GM23338 (cell line): ENCODE data around the gene TREML2. TPM values are rescaled to one million over a fixed set of nuclear protein-coding genes. Genes with fewer than 3 reads are reported as not detected.

ENCODE experiments used
- ATAC-seq: fragments of 200-7000 bp; cut with Tn5 transposase; 3 replicates; pipeline ENCODE4 v1.9.1; 2020
- DNase-seq: peaks from one replicate; pipeline ENCODE4 v3.0.0-alpha.2; 2015; ENCODE audit warnings: low spot score
- H2AFZ ChIP-seq: fragments of 200-600 bp; sonication (generic); 2 replicates; pipeline ENCODE4 v1.8.0; 2016; ENCODE audit warnings: antibody characterized with exemption, mild to moderate bottlenecking, moderate library complexity
- H3F3A ChIP-seq: fragments of 200-600 bp; sonication (generic); replicated peaks from 2 replicates; pipeline ENCODE4 v1.8.0; 2017; ENCODE audit warnings: antibody characterized with exemption, mixed run types, low read depth
- H3K27ac ChIP-seq: fragments of 200-600 bp; sonication (generic); 2 replicates; pipeline ENCODE4 v1.6.1; 2016; ENCODE audit warnings: low read depth
- H3K27me3 ChIP-seq: fragments of 200-600 bp; sonication (generic); 2 replicates; pipeline ENCODE4 v1.8.0; 2016; ENCODE audit warnings: mild to moderate bottlenecking, mixed run types, moderate library complexity; ENCODE audit not compliant: insufficient read depth
- H3K36me3 ChIP-seq: fragments of 200-600 bp; sonication (generic); 2 replicates; pipeline ENCODE4 v1.8.0; 2016; ENCODE audit warnings: mild to moderate bottlenecking; ENCODE audit not compliant: insufficient read depth
- H3K4me1 ChIP-seq: fragments of 200-600 bp; sonication (generic); 2 replicates; pipeline ENCODE4 v1.8.0; 2016; ENCODE audit warnings: mild to moderate bottlenecking, moderate library complexity; ENCODE audit not compliant: insufficient read depth
- H3K4me2 ChIP-seq: fragments of 200-600 bp; sonication (generic); 2 replicates; pipeline ENCODE4 v1.7.1; 2017; ENCODE audit warnings: mixed run types
- H3K4me3 ChIP-seq: fragments of 200-600 bp; sonication (generic); 2 replicates; pipeline ENCODE4 v1.6.1; 2016; ENCODE audit warnings: mixed run types
- H3K79me2 ChIP-seq: fragments of 200-600 bp; sonication (generic); replicated peaks from 2 replicates; pipeline ENCODE4 v1.8.0; 2017; ENCODE audit warnings: mild to moderate bottlenecking; ENCODE audit not compliant: insufficient read depth
- H3K9me2 ChIP-seq: fragments of 200-600 bp; sonication (generic); 2 replicates; pipeline ENCODE4 v1.8.0; 2017; ENCODE audit not compliant: insufficient read depth
- H4K20me1 ChIP-seq: fragments of 200-600 bp; sonication (generic); replicated peaks from 2 replicates; pipeline ENCODE4 v1.8.0; 2017; ENCODE audit warnings: mild to moderate bottlenecking; ENCODE audit not compliant: insufficient read depth
- H3K27ac Mint-ChIP-seq: 2 replicates; pipeline ENCODE4 v1.8.0; 2020; ENCODE audit warnings: inconsistent platforms, mild to moderate bottlenecking, moderate library complexity, mixed read lengths
- H3K27me3 Mint-ChIP-seq: 3 replicates; pipeline ENCODE4 v1.8.0; 2022; ENCODE audit warnings: low read depth, mild to moderate bottlenecking, moderate library complexity, mixed read lengths, inconsistent platforms; ENCODE audit not compliant: insufficient read depth, poor library complexity
- H3K36me3 Mint-ChIP-seq: 3 replicates; pipeline ENCODE4 v1.8.0; 2021; ENCODE audit warnings: low read depth, mild to moderate bottlenecking, inconsistent platforms, moderate library complexity, mixed read lengths
- H3K4me1 Mint-ChIP-seq: 3 replicates; pipeline ENCODE4 v1.8.0; 2020; ENCODE audit warnings: mild to moderate bottlenecking, inconsistent platforms, mixed read lengths
- H3K4me3 Mint-ChIP-seq: 3 replicates; pipeline ENCODE4 v1.8.0; 2021; ENCODE audit warnings: moderate library complexity, mild to moderate bottlenecking, inconsistent platforms, mixed read lengths
- H3K9me3 Mint-ChIP-seq: 3 replicates; pipeline ENCODE4 v1.8.0; 2020; ENCODE audit warnings: moderate library complexity, mild to moderate bottlenecking, inconsistent platforms, mixed read lengths
- EZH2phosphoT487 ChIP-seq: fragments of 200-600 bp; sonication (generic); IDR thresholded peaks from one replicate; pipeline ENCODE4 v1.8.1; 2018; ENCODE audit warnings: antibody characterized with exemption; ENCODE audit not compliant: unreplicated experiment
- NANOG ChIP-seq: IDR thresholded peaks from 2 replicates; pipeline ENCODE4 v1.6.1; 2016; ENCODE audit warnings: antibody characterized with exemption, borderline replicate concordance
- POLR2AphosphoS5 ChIP-seq: IDR thresholded peaks from 2 replicates; pipeline ENCODE4 v1.6.1; 2016; ENCODE audit warnings: antibody characterized with exemption, low read depth
- ZNF114 ChIP-seq: fragments of 250-450 bp; sonication (Bioruptor Pico); IDR thresholded peaks from 2 replicates; pipeline ENCODE4 v1.5.0; 2020; ENCODE audit warnings: mild to moderate bottlenecking, moderate library complexity
- polyA plus RNA-seq: library from polyadenylated mRNA; unstranded; fragments of >200 nt; fragmentation: Nextera tagmentation; extraction: Ambion mirVana; gene quantifications from 2 replicates; pipeline ENCODE4 v1.2.1, GENCODE V29; 2016
- total RNA-seq: library from RNA; depleted of rRNA; stranded (reverse); fragments of >200 nt; shearing (Covaris generic); gene quantifications from 2 replicates; pipeline ENCODE4 v1.2.3, GENCODE V29; 2014
- TF ChIP-seq, protein P1 (sequence below): fragments of 250-450 bp; sonication (Bioruptor Pico); IDR thresholded peaks from 2 replicates; pipeline ENCODE4 v1.5.0; 2020; ENCODE audit warnings: mild to moderate bottlenecking, moderate library complexity
- TF ChIP-seq, protein P2 (sequence below): IDR thresholded peaks from one replicate; pipeline ENCODE4 v1.6.1; 2018; ENCODE audit warnings: antibody characterized with exemption; ENCODE audit not compliant: unreplicated experiment
- TF ChIP-seq, protein P3 (sequence below): IDR thresholded peaks from 2 replicates; pipeline ENCODE4 v1.6.1; 2016; ENCODE audit warnings: antibody characterized with exemption

TREML2 gene
- total and polyA plus RNA-seq, 2 experiments from 2014 or later: 0.07 TPM; not detected in 1

DNA sequence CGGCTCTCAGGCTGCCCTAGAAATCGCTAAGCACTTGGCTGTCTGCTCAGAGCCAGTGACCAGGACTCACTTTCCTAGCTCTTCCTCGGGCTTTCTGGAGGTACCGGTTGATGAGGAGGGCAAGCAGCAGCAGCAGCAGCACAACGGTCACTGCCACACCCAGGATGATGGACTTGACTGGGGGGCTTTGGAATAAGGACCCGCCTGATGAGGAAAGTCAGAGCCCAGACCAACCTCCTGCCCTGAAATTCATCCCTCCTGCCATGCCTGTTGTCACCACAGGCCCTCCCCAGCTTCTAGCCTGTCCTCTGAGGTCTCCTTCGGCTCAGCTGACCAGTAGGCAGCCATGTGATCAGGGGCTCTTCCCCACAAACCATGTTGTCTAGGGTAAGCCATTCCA lies 16.2 kb downstream of the TREML2 start:
- Mint-ChIP-seq H3K4me1 (peaks cover 9% of the 10 kb centered on the region), H3K27me3 (peaks cover 2% of the 10 kb centered on the region), H3K4me3 (no peak overlapping the region), H3K27ac (no peak overlapping the region), H3K36me3 (peaks cover 10% of the 10 kb centered on the region), H3K9me3 (peaks cover 10% of the 10 kb centered on the region)
- H3K36me3 ChIP-seq: no peaks in the 10 kb centered on the region
- H3K4me1 ChIP-seq: no peaks in the 10 kb centered on the region
- H2AFZ ChIP-seq: no peak overlapping the region
- DNase-seq (no peak), ATAC-seq (no peak)
- H3K4me2 ChIP-seq: no peak overlapping the region
- H3K9me2 ChIP-seq: 0 out of 2 replicates have a peak, but pooled peaks cover 6% of the 10 kb centered on the region
- H3K79me2 ChIP-seq: no peaks in the 10 kb centered on the region
- no peaks in the 10 kb centered on the region for H3K27me3 ChIP-seq
- H3K4me3 ChIP-seq: no peak overlapping the region
- H4K20me1 ChIP-seq: no peaks in the 10 kb centered on the region
- no peak overlapping the region for H3K27ac ChIP-seq
- H3F3A ChIP-seq: no peaks in the 10 kb centered on the region
- TF ChIP-seq, protein P1, sequence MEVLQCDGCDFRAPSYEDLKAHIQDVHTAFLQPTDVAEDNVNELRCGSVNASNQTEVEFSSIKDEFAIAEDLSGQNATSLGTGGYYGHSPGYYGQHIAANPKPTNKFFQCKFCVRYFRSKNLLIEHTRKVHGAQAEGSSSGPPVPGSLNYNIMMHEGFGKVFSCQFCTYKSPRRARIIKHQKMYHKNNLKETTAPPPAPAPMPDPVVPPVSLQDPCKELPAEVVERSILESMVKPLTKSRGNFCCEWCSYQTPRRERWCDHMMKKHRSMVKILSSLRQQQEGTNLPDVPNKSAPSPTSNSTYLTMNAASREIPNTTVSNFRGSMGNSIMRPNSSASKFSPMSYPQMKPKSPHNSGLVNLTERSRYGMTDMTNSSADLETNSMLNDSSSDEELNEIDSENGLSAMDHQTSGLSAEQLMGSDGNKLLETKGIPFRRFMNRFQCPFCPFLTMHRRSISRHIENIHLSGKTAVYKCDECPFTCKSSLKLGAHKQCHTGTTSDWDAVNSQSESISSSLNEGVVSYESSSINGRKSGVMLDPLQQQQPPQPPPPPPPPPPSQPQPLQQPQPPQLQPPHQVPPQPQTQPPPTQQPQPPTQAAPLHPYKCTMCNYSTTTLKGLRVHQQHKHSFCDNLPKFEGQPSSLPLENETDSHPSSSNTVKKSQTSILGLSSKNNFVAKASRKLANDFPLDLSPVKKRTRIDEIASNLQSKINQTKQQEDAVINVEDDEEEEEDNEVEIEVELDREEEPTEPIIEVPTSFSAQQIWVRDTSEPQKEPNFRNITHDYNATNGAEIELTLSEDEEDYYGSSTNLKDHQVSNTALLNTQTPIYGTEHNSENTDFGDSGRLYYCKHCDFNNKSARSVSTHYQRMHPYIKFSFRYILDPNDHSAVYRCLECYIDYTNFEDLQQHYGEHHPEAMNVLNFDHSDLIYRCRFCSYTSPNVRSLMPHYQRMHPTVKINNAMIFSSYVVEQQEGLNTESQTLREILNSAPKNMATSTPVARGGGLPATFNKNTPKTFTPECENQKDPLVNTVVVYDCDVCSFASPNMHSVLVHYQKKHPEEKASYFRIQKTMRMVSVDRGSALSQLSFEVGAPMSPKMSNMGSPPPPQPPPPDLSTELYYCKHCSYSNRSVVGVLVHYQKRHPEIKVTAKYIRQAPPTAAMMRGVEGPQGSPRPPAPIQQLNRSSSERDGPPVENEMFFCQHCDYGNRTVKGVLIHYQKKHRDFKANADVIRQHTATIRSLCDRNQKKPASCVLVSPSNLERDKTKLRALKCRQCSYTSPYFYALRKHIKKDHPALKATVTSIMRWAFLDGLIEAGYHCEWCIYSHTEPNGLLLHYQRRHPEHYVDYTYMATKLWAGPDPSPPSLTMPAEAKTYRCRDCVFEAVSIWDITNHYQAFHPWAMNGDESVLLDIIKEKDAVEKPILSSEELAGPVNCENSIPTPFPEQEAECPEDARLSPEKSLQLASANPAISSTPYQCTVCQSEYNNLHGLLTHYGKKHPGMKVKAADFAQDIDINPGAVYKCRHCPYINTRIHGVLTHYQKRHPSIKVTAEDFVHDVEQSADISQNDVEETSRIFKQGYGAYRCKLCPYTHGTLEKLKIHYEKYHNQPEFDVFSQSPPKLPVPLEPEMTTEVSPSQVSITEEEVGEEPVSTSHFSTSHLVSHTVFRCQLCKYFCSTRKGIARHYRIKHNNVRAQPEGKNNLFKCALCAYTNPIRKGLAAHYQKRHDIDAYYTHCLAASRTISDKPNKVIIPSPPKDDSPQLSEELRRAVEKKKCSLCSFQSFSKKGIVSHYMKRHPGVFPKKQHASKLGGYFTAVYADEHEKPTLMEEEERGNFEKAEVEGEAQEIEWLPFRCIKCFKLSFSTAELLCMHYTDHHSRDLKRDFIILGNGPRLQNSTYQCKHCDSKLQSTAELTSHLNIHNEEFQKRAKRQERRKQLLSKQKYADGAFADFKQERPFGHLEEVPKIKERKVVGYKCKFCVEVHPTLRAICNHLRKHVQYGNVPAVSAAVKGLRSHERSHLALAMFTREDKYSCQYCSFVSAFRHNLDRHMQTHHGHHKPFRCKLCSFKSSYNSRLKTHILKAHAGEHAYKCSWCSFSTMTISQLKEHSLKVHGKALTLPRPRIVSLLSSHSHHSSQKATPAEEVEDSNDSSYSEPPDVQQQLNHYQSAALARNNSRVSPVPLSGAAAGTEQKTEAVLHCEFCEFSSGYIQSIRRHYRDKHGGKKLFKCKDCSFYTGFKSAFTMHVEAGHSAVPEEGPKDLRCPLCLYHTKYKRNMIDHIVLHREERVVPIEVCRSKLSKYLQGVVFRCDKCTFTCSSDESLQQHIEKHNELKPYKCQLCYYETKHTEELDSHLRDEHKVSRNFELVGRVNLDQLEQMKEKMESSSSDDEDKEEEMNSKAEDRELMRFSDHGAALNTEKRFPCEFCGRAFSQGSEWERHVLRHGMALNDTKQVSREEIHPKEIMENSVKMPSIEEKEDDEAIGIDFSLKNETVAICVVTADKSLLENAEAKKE (CRISPR knock-in tag): no peak
- TF ChIP-seq EZH2phosphoT487: no peak
- TF ChIP-seq, protein P2, sequence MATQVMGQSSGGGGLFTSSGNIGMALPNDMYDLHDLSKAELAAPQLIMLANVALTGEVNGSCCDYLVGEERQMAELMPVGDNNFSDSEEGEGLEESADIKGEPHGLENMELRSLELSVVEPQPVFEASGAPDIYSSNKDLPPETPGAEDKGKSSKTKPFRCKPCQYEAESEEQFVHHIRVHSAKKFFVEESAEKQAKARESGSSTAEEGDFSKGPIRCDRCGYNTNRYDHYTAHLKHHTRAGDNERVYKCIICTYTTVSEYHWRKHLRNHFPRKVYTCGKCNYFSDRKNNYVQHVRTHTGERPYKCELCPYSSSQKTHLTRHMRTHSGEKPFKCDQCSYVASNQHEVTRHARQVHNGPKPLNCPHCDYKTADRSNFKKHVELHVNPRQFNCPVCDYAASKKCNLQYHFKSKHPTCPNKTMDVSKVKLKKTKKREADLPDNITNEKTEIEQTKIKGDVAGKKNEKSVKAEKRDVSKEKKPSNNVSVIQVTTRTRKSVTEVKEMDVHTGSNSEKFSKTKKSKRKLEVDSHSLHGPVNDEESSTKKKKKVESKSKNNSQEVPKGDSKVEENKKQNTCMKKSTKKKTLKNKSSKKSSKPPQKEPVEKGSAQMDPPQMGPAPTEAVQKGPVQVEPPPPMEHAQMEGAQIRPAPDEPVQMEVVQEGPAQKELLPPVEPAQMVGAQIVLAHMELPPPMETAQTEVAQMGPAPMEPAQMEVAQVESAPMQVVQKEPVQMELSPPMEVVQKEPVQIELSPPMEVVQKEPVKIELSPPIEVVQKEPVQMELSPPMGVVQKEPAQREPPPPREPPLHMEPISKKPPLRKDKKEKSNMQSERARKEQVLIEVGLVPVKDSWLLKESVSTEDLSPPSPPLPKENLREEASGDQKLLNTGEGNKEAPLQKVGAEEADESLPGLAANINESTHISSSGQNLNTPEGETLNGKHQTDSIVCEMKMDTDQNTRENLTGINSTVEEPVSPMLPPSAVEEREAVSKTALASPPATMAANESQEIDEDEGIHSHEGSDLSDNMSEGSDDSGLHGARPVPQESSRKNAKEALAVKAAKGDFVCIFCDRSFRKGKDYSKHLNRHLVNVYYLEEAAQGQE: no peak
- no peak for TF ChIP-seq ZNF114
- TF ChIP-seq, protein P3, sequence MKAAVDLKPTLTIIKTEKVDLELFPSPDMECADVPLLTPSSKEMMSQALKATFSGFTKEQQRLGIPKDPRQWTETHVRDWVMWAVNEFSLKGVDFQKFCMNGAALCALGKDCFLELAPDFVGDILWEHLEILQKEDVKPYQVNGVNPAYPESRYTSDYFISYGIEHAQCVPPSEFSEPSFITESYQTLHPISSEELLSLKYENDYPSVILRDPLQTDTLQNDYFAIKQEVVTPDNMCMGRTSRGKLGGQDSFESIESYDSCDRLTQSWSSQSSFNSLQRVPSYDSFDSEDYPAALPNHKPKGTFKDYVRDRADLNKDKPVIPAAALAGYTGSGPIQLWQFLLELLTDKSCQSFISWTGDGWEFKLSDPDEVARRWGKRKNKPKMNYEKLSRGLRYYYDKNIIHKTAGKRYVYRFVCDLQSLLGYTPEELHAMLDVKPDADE: no peak
- no peak for TF ChIP-seq POLR2AphosphoS5
- TF ChIP-seq NANOG: no peak
